HEK293 (cell line): ENCODE measurements around the gene KCNT1.

Experiments used
- KLF8 ChIP-seq: fragments of 450-650 bp; formaldehyde crosslinking; IDR thresholded peaks from 2 replicates; pipeline ENCODE4 v1.5.1; 2016; ENCODE audit warnings: missing biosample characterization, missing genetic modification characterization
- MEIS1 ChIP-seq: sonication (generic); formaldehyde crosslinking; IDR thresholded peaks from 2 replicates; pipeline ENCODE4 v1.8.1; 2022; ENCODE audit warnings: missing genetic modification reagents, mild to moderate bottlenecking, borderline replicate concordance
- ZFHX2 ChIP-seq: fragments of 450-650 bp; formaldehyde crosslinking; conservative IDR thresholded peaks from 2 replicates; pipeline ENCODE4 v1.5.1; 2016; ENCODE audit warnings: missing biosample characterization, missing genetic modification characterization
- TF ChIP-seq, protein P1 (sequence below): fragments of 450-650 bp; formaldehyde crosslinking; IDR thresholded peaks from 2 replicates; pipeline ENCODE4 v1.5.1; 2017; ENCODE audit warnings: missing biosample characterization, missing genetic modification characterization

DNA sequence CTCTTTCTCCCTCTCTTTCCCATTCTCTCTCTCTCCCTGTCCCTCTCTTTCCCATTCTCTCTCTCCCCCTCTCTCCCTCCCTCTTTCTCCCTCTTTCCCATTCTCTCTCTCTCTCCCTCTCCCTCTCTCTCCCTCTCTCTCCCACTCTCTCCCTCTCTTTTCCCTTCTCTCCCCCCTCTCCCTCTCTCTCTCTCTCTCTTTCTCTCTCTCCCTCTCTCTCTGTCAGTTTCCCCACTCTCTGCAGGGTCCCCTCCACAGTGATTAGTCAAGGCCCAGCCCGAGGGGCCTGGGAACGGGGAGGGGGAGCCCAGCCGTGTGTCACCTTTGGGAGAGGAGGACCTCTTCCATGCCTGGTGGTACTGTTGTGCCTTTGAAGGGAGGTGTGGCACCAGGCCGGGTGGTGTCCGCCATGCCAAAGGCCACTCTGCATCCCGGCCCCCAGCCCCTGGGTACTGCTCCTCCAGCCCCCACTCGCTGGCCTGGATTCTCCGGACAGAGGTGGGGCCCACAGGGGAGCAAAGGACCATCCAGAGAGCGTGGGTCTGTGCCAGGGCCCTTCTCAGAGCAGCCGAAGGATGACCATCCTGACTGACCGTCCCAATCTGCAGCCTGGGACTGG, 25.4 kb downstream of the KCNT1 start:
- TF ChIP-seq MEIS1 (no peak), KLF8 (tag by site-specific recombination) (no peak), ZFHX2 (tag by site-specific recombination) (no peak)
- TF ChIP-seq, protein P1, sequence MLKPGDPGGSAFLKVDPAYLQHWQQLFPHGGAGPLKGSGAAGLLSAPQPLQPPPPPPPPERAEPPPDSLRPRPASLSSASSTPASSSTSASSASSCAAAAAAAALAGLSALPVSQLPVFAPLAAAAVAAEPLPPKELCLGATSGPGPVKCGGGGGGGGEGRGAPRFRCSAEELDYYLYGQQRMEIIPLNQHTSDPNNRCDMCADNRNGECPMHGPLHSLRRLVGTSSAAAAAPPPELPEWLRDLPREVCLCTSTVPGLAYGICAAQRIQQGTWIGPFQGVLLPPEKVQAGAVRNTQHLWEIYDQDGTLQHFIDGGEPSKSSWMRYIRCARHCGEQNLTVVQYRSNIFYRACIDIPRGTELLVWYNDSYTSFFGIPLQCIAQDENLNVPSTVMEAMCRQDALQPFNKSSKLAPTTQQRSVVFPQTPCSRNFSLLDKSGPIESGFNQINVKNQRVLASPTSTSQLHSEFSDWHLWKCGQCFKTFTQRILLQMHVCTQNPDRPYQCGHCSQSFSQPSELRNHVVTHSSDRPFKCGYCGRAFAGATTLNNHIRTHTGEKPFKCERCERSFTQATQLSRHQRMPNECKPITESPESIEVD (tag by site-specific recombination) = no peak
